HEK293 (cell line): ENCODE measurements around the gene SUN3.

Experiments
- AEBP2 ChIP-seq: fragments of 450-650 bp; formaldehyde crosslinking; IDR thresholded peaks from 2 replicates; pipeline ENCODE4 v1.5.1; 2016; ENCODE audit warnings: missing biosample characterization, missing genetic modification characterization, borderline replicate concordance
- CTCF ChIP-seq: fragments of 450-650 bp; formaldehyde crosslinking; IDR thresholded peaks from 2 replicates; pipeline ENCODE4 v1.5.1; 2016; ENCODE audit warnings: missing biosample characterization, missing genetic modification characterization
- PATZ1 ChIP-seq: fragments of 450-650 bp; formaldehyde crosslinking; IDR thresholded peaks from 2 replicates; pipeline ENCODE4 v1.5.1; 2016; ENCODE audit warnings: missing biosample characterization, missing genetic modification characterization
- SP3 ChIP-seq: fragments of 450-650 bp; formaldehyde crosslinking; IDR thresholded peaks from 2 replicates; pipeline ENCODE4 v1.5.1; 2016; ENCODE audit warnings: missing biosample characterization, missing genetic modification characterization
- TCF7L2 ChIP-seq: IDR thresholded peaks from 2 replicates; pipeline ENCODE4 v1.6.1; 2011; ENCODE audit warnings: low read depth, mild to moderate bottlenecking, inconsistent platforms, low read length, moderate library complexity, borderline replicate concordance
- ZBTB21 ChIP-seq: fragments of 450-650 bp; formaldehyde crosslinking; IDR thresholded peaks from 2 replicates; pipeline ENCODE4 v1.5.1; 2017; ENCODE audit warnings: missing biosample characterization, missing genetic modification characterization
- ZNF138 ChIP-seq: fragments of 450-650 bp; formaldehyde crosslinking; IDR thresholded peaks from 2 replicates; pipeline ENCODE4 v1.5.1; 2016; ENCODE audit warnings: missing biosample characterization, missing genetic modification characterization, borderline replicate concordance
- ZNF140 ChIP-seq: fragments of 450-650 bp; formaldehyde crosslinking; IDR thresholded peaks from 2 replicates; pipeline ENCODE4 v1.5.1; 2016; ENCODE audit warnings: missing biosample characterization, missing genetic modification characterization
- ZNF362 ChIP-seq: fragments of 450-650 bp; formaldehyde crosslinking; IDR thresholded peaks from 2 replicates; pipeline ENCODE4 v1.5.1; 2016; ENCODE audit warnings: missing biosample characterization, missing genetic modification characterization
- ZNF544 ChIP-seq: fragments of 450-650 bp; formaldehyde crosslinking; IDR thresholded peaks from 2 replicates; pipeline ENCODE4 v1.5.0; 2017; ENCODE audit warnings: missing biosample characterization, missing genetic modification characterization
- ZNF677 ChIP-seq: fragments of 450-650 bp; IDR thresholded peaks from 2 replicates; pipeline ENCODE4 v1.5.0; 2018; ENCODE audit warnings: missing biosample characterization, mild to moderate bottlenecking, missing genetic modification characterization, moderate library complexity
- ZNF76 ChIP-seq: fragments of 450-650 bp; formaldehyde crosslinking; IDR thresholded peaks from 2 replicates; pipeline ENCODE4; 2016; ENCODE audit warnings: low read depth, missing biosample characterization, missing genetic modification characterization, borderline replicate concordance
- ZNF791 ChIP-seq: fragments of 450-650 bp; formaldehyde crosslinking; IDR thresholded peaks from 2 replicates; pipeline ENCODE4 v1.5.1; 2016; ENCODE audit warnings: missing biosample characterization, missing genetic modification characterization
- ZSCAN23 ChIP-seq: fragments of 450-650 bp; formaldehyde crosslinking; IDR thresholded peaks from 2 replicates; pipeline ENCODE4 v1.5.1; 2016; ENCODE audit warnings: missing biosample characterization, missing genetic modification characterization

GRCh38 chr7:48046458-48046857 is 17.6 kb upstream of the SUN3 start:
- TF ChIP-seq ZSCAN23 (tag by site-specific recombination) = no peak
- TF ChIP-seq ZNF76 (tag by site-specific recombination) = no peak
- TF ChIP-seq ZNF362 = no peak
- no peak for TF ChIP-seq PATZ1 (tag by site-specific recombination)
- TF ChIP-seq CTCF (tag by site-specific recombination) = no peak
- TF ChIP-seq ZNF791 (tag by site-specific recombination) = no peak
- no peak for TF ChIP-seq ZBTB21 (tag by site-specific recombination)
- TF ChIP-seq TCF7L2 = no peak
- TF ChIP-seq ZNF140 (tag by site-specific recombination) = no peak
- TF ChIP-seq ZNF138 = no peak
- no peak for TF ChIP-seq ZNF677 (tag by site-specific recombination)
- no peak for TF ChIP-seq ZNF544 (tag by site-specific recombination)
- no peak for TF ChIP-seq AEBP2 (tag by site-specific recombination)
- no peak for TF ChIP-seq SP3 (tag by site-specific recombination)
